Muscle of leg (tissue), 11 donors: ENCODE measurements around the gene TICAM2. TPM values are rescaled to one million over a fixed set of nuclear protein-coding genes. Genes with fewer than 3 reads are reported as not detected.

Source experiments
- DNase-seq: peaks from one replicate; pipeline ENCODE4 v3.0.0; 2013
- H3K27ac ChIP-seq: one replicate; pipeline ENCODE4 v1.5.1; 2013; ENCODE audit warnings: mild to moderate bottlenecking, low read length, control low read depth
- H3K27me3 ChIP-seq: one replicate; pipeline ENCODE4 v1.6.1; 2013; ENCODE audit warnings: low read length; ENCODE audit not compliant: control insufficient read depth, insufficient read depth
- H3K36me3 ChIP-seq: one replicate; pipeline ENCODE4 v1.6.1; 2013; ENCODE audit warnings: low read length; ENCODE audit not compliant: control insufficient read depth, insufficient read depth
- H3K4me1 ChIP-seq: one replicate; pipeline ENCODE4 v1.6.1; 2013; ENCODE audit warnings: low read length; ENCODE audit not compliant: control insufficient read depth, insufficient read depth
- H3K4me3 ChIP-seq: one replicate; pipeline ENCODE4 v1.5.1; 2013; ENCODE audit warnings: low read length, control low read depth
- H3K9me3 ChIP-seq: replicated peaks from 2 replicates; pipeline ENCODE4 v1.6.1; 2013; ENCODE audit warnings: low read depth, low read length; ENCODE audit not compliant: control insufficient read depth
- WGBS: methylation state at CpG from one replicate; pipeline ENCODE4 v1.1.5; 2013; ENCODE audit warnings: missing lambda C conversion rate; ENCODE audit not compliant: insufficient coverage; 5-methylcytosine and 5-hydroxymethylcytosine counted together
- polyA plus RNA-seq, 8 donors: library from polyadenylated mRNA; unstranded; fragments of 120-200 nt; gene quantifications; one replicate each; pipeline versions ENCODE4 v1.2.1 to v1.2.3, GENCODE V29; 2013; ENCODE audit warnings: inconsistent platforms in 1 of 8, low replicate concordance in 1 of 8; ENCODE audit not compliant: insufficient read length in 8 of 8, insufficient read depth in 1 of 8
- total RNA-seq: library from RNA; stranded (reverse); fragments of 120-200 nt; gene quantifications from one replicate; pipeline ENCODE4 v1.2.4, GENCODE V29; 2013

Gene TICAM2
- total and polyA plus RNA-seq, 9 donors: 3.3 to 7.9 (median 6.4) TPM

- peaks cover 5% of the 10 kb centered on the region for H3K36me3 ChIP-seq
- H3K27me3 ChIP-seq: no peaks in the 10 kb centered on the region
- no peaks in the 10 kb centered on the region for H3K9me3 ChIP-seq
- H3K27ac ChIP-seq: peak overlapping the region; percentile 65
- H3K4me3 ChIP-seq: no peak overlapping the region
- no peaks in the 10 kb centered on the region for H3K4me1 ChIP-seq
- peak; percentile 53 for DNase-seq
Observed at GRCh38 chr5:115616472-115616871, 14.2 kb upstream of the TICAM2 start.

DNA sequence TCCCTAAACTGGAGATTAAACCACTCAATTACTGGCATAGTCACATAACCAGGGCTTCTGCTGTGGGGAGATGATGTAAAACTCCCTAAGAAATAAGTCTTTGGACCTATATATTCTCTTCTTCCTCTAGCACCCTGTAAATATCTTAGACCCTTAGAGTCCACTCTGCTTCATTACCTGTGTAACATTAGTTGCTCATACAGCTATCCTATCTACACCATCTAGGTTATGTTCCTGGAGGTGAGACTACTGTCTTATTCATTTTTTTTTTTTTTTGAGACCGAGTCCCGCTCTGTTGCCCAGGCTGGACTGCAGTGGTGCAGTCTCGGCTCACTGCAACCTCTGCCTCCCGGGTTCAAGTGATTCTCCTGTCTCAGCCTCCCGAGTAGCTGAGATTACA, 9.6 kb upstream of the TICAM2 start:
- 96% methylated on average over 5 of the region's 5 CpGs for WGBS
- Histone ChIP-seq H3K27ac (no peak overlapping the region), H3K4me1 (no peaks in the 10 kb centered on the region), H3K4me3 (no peak overlapping the region), H3K27me3 (no peaks in the 10 kb centered on the region), H3K9me3 (no peaks in the 10 kb centered on the region), H3K36me3 (peaks cover 5% of the 10 kb centered on the region)
- DNase-seq: no peak

- Histone ChIP-seq H3K27me3 (no peaks in the 10 kb centered on the region), H3K27ac (no peak overlapping the region), H3K9me3 (no peaks in the 10 kb centered on the region), H3K4me3 (no peak overlapping the region), H3K4me1 (peaks cover under 1% of the 10 kb centered on the region), H3K36me3 (peaks cover 10% of the 10 kb centered on the region)
- no peak for DNase-seq
- WGBS: no CpG with 5 or more reads among the region's 2 CpGs
Observed at GRCh38 chr5:115607935-115608334, 5.7 kb upstream of the TICAM2 start.

DNA sequence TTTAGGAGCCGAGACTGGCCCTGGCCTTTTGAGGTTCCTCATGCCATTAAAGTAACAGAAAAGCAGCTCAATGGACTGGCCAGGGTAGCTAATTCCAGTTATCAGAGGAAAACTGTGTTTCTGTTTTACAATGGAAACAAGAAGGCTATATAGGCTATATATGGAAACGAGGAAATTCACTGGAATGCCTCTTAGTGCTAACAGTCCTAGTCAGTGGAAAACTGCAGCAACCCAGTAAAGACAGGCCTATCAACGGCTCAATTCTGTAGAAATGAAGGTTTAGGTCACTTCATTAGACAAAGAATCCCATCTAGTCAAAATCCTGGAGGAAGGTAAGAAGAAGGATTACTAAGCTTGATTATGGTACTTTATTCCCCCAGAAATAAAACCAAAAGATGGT, 3.2 kb upstream of the TICAM2 start:
- DNase-seq: no peak
- no peak overlapping the region for H3K27ac ChIP-seq
- 72% methylated on average over 2 of the region's 3 CpGs for WGBS

GRCh38 chr5:115602591-115603125, 379 bp upstream of the TICAM2 start:
- Histone ChIP-seq H3K27me3 (no peaks in the 10 kb centered on the region), H3K4me1 (peaks cover 20% of the 10 kb centered on the region), H3K27ac (peak overlapping the region; percentile 86), H3K36me3 (peaks cover 8% of the 10 kb centered on the region), H3K4me3 (peak overlapping the region; percentile 68), H3K9me3 (no peaks in the 10 kb centered on the region)
- DNase-seq: no peak
- WGBS: 17% methylated on average over 5 of the region's 11 CpGs

More for the DNA sequence above, 3.2 kb upstream of the TICAM2 start:
- Histone ChIP-seq H3K4me1 (peaks cover 13% of the 10 kb centered on the region), H3K4me3 (no peak overlapping the region), H3K27me3 (no peaks in the 10 kb centered on the region), H3K9me3 (no peaks in the 10 kb centered on the region), H3K36me3 (peaks cover 10% of the 10 kb centered on the region)

DNA sequence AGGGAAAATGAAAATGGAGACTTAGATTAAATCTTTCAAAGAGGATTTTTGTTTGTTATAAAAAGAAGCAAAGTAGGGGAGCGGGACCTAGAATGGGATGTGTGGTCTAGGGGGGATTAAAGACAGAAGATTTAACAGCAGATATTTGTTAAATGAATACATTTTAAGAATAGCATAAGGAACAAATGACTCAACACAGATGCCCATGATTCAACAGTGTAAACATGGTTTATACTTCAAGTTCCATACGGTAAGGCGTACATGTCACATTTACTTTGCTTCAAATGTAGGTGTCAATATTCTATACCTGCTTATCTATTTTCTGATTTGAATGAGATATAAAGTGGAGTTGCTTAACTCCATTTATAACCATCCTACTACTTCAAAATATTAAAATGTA, 1.5 kb downstream of the TICAM2 start:
- no CpG with 5 or more reads among the region's 3 CpGs for WGBS
- peaks cover 8% of the 10 kb centered on the region for H3K36me3 ChIP-seq
- no peaks in the 10 kb centered on the region for H3K9me3 ChIP-seq
- H3K4me3 ChIP-seq: no peak overlapping the region
- DNase-seq: no peak
- no peak overlapping the region for H3K27ac ChIP-seq
- no peaks in the 10 kb centered on the region for H3K27me3 ChIP-seq
- H3K4me1 ChIP-seq: peaks cover 20% of the 10 kb centered on the region

DNA sequence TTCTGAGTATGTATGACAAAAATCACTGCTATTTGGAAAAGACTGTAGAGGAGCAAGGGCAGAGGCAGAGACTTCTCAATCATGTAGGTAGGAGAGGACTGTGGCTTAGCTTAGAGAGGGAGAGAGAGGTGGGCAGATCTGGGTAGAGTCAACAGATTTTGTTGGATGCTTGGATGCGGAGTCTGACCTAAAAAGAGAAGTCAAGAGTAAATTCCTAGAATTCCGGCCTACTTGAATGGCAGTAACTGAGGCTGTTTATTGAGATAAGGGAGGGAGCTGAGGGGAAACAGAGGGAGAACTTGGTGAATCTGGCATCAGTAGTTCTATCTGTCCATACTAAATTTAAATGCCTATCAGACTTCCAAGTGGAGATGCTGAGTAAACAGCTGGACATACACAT, 2.4 kb downstream of the TICAM2 start:
- H3K4me1 ChIP-seq: peaks cover 20% of the 10 kb centered on the region

GRCh38 chr5:115599502-115599901, 2.8 kb downstream of the TICAM2 start:
- WGBS: 60% methylated on average over 1 of the region's 1 CpG
- Histone ChIP-seq H3K36me3 (peaks cover 3% of the 10 kb centered on the region), H3K9me3 (no peaks in the 10 kb centered on the region), H3K27ac (no peak overlapping the region), H3K4me3 (no peak overlapping the region), H3K4me1 (peaks cover 20% of the 10 kb centered on the region), H3K27me3 (no peaks in the 10 kb centered on the region)
- peak; percentile 69 for DNase-seq

More for the DNA sequence above, 2.4 kb downstream of the TICAM2 start:
- no peak for DNase-seq
- H3K36me3 ChIP-seq: peaks cover 4% of the 10 kb centered on the region
- no peaks in the 10 kb centered on the region for H3K27me3 ChIP-seq
- H3K4me3 ChIP-seq: no peak overlapping the region
- no peak overlapping the region for H3K27ac ChIP-seq
- WGBS: 83% methylated on average over 2 of the region's 2 CpGs
- H3K9me3 ChIP-seq: no peaks in the 10 kb centered on the region

- Histone ChIP-seq H3K9me3 (no peaks in the 10 kb centered on the region), H3K4me3 (no peak overlapping the region), H3K27me3 (no peaks in the 10 kb centered on the region), H3K27ac (no peak overlapping the region), H3K4me1 (no peaks in the 10 kb centered on the region), H3K36me3 (no peaks in the 10 kb centered on the region)
- WGBS: no CpG with 5 or more reads among the region's 2 CpGs
- no peak for DNase-seq
Observed at GRCh38 chr5:115594128-115595047, 7.9 kb downstream of the TICAM2 start.

- Histone ChIP-seq H3K27me3 (no peaks in the 10 kb centered on the region), H3K4me1 (peaks cover 2% of the 10 kb centered on the region), H3K4me3 (no peak overlapping the region), H3K9me3 (no peaks in the 10 kb centered on the region), H3K36me3 (no peaks in the 10 kb centered on the region), H3K27ac (no peak overlapping the region)
- WGBS: no CpG with 5 or more reads among the region's 3 CpGs
- DNase-seq: no peak
Observed at GRCh38 chr5:115589043-115589442, 13.2 kb downstream of the TICAM2 start.
